ENCODE measurements around the gene SLC5A9.
"Not testable (repeated sequence)": the region's sequence is repeated elsewhere in the genome, so short reads cannot be mapped to it uniquely, and the experiment has no call there.

DNA sequence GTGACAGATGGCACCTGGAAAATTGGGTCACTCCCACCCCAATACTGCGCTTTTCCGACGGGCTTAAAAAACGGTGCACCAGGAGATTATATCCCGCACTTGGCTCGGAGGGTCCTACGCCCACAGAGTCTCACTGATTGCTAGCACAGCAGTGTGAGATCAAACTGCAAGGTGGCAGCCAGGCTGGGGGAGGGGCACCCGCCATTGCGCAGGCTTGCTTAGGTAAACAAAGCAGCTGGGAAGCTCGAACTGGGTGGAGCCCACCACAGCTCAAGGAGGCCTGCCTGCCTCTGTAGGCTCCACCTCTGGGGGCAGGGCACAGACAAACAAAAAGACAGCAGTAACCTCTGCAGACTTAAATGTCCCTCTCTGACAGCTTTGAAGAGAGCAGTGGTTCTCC lies 54.9 kb downstream of the SLC5A9 start:
- TF ChIP-seq, protein P1, sequence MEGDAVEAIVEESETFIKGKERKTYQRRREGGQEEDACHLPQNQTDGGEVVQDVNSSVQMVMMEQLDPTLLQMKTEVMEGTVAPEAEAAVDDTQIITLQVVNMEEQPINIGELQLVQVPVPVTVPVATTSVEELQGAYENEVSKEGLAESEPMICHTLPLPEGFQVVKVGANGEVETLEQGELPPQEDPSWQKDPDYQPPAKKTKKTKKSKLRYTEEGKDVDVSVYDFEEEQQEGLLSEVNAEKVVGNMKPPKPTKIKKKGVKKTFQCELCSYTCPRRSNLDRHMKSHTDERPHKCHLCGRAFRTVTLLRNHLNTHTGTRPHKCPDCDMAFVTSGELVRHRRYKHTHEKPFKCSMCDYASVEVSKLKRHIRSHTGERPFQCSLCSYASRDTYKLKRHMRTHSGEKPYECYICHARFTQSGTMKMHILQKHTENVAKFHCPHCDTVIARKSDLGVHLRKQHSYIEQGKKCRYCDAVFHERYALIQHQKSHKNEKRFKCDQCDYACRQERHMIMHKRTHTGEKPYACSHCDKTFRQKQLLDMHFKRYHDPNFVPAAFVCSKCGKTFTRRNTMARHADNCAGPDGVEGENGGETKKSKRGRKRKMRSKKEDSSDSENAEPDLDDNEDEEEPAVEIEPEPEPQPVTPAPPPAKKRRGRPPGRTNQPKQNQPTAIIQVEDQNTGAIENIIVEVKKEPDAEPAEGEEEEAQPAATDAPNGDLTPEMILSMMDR (IDR thresholded peaks at IDR 0.05), result not testable (repeated sequence)
- TF ChIP-seq POLR2A, EP300 (IDR thresholded peaks at IDR 0.05): not testable (repeated sequence)
